Fibroblast of the aortic adventitia (primary cell): ENCODE measurements around the gene SLA2. TPM values are rescaled to one million over a fixed set of nuclear protein-coding genes. Genes with fewer than 3 reads are reported as not detected.

Experiments used
- DNase-seq: peaks from one replicate; pipeline ENCODE4 v3.0.0-alpha.2; 2010; ENCODE audit warnings: low read depth
- H3K4me3 ChIP-seq: 2 replicates; pipeline ENCODE4 v1.5.1; 2011; ENCODE audit warnings: low read depth, mild to moderate bottlenecking, control low read depth, low read length, moderate library complexity
- total RNA-seq: library from RNA; depleted of rRNA; stranded (reverse); fragments of >200 nt; gene quantifications from 2 replicates; pipeline ENCODE4 v1.2.3, GENCODE V29; 2012; ENCODE audit warnings: low replicate concordance
- TF ChIP-seq, protein P1 (sequence below): IDR thresholded peaks from 2 replicates; pipeline ENCODE4 v1.5.1; 2011; ENCODE audit warnings: mild to moderate bottlenecking, low read length, control low read depth, inconsistent platforms; ENCODE audit not compliant: insufficient read depth

The SLA2 gene
- total RNA-seq, 1 donor, result not detected

DNA sequence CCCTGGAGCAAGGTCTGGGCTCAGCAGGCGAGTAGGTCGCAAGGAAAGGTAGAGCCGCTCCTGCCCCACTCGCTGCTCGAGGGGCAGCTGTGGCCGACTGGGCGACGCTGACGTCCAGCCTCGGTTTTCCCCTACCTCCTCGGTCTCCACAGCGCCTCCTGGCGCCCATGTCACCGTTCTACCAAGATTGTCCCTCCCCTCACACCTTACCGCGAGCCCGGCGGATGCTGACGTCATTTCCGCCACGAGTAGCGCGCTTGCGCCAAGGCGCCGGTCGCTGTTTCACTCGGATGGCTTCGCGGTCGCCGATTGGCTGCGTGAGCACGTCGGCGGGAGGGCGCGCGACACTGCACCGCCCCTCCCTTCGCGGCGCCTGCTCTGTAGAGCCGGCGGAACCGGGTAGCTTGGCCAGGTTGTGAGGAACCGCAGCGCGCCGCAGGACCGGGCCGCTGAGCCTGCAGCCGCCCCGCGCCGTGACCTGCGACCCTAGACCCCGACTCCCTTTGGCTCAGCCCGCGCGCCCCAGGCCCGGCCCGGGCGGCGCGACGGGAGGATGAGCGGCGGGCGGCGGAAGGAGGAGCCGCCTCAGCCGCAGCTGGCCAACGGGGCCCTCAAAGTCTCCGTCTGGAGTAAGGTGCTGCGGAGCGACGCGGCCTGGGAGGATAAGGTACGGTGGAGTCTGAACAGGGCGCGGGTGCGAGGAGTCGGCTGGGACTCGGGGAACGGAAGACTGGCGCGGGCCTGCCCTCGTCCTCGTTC, 40.4 kb downstream of the SLA2 start, which contains the start of gene RAB5IF:
RAB5IF (plus strand) TSS at position 381 of the 759 bp plus-strand sequence; CDS start at position 554, 173 bp downstream.
- H3K4me3 ChIP-seq, result peak within 1 kb of the TSS; percentile 97
- peak; percentile 98 for DNase-seq
- TF ChIP-seq, protein P1, sequence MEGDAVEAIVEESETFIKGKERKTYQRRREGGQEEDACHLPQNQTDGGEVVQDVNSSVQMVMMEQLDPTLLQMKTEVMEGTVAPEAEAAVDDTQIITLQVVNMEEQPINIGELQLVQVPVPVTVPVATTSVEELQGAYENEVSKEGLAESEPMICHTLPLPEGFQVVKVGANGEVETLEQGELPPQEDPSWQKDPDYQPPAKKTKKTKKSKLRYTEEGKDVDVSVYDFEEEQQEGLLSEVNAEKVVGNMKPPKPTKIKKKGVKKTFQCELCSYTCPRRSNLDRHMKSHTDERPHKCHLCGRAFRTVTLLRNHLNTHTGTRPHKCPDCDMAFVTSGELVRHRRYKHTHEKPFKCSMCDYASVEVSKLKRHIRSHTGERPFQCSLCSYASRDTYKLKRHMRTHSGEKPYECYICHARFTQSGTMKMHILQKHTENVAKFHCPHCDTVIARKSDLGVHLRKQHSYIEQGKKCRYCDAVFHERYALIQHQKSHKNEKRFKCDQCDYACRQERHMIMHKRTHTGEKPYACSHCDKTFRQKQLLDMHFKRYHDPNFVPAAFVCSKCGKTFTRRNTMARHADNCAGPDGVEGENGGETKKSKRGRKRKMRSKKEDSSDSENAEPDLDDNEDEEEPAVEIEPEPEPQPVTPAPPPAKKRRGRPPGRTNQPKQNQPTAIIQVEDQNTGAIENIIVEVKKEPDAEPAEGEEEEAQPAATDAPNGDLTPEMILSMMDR, result peak; percentile 92

GRCh38 chr20:36604952-36605398, 41.0 kb downstream of the SLA2 start:
- TF ChIP-seq, protein P1, result no peak
- DNase-seq, result no peak
- peak overlapping the region; percentile 57 for H3K4me3 ChIP-seq

- no peak for DNase-seq
- TF ChIP-seq, protein P1, result no peak
- H3K4me3 ChIP-seq, result no peak overlapping the region
Observed at GRCh38 chr20:36601540-36601939, 44.5 kb downstream of the SLA2 start.

- H3K4me3 ChIP-seq, result no peak overlapping the region
- TF ChIP-seq, protein P1, result no peak
- no peak for DNase-seq
Observed at GRCh38 chr20:36599912-36600345, 46.1 kb downstream of the SLA2 start.

- TF ChIP-seq, protein P1, result no peak
- DNase-seq, result no peak
- H3K4me3 ChIP-seq, result no peak overlapping the region
Observed at GRCh38 chr20:36593347-36593929, 52.6 kb downstream of the SLA2 start.

- TF ChIP-seq, protein P1, result peak; percentile 49
- no peak overlapping the region for H3K4me3 ChIP-seq
- peak; percentile 56 for DNase-seq
Observed at GRCh38 chr20:36591854-36592641, 53.9 kb downstream of the SLA2 start.
